GM21423 (cell line): Measurements from ENCODE around the gene FGF8.

Experiments
- ATAC-seq: cut with Tn5 transposase; IDR thresholded peaks from one replicate; pipeline ENCODE4 v1.9.1; 2021; ENCODE audit warnings: mild to moderate bottlenecking, moderate library complexity; ENCODE audit not compliant: unreplicated experiment

Gene FGF8

DNA sequence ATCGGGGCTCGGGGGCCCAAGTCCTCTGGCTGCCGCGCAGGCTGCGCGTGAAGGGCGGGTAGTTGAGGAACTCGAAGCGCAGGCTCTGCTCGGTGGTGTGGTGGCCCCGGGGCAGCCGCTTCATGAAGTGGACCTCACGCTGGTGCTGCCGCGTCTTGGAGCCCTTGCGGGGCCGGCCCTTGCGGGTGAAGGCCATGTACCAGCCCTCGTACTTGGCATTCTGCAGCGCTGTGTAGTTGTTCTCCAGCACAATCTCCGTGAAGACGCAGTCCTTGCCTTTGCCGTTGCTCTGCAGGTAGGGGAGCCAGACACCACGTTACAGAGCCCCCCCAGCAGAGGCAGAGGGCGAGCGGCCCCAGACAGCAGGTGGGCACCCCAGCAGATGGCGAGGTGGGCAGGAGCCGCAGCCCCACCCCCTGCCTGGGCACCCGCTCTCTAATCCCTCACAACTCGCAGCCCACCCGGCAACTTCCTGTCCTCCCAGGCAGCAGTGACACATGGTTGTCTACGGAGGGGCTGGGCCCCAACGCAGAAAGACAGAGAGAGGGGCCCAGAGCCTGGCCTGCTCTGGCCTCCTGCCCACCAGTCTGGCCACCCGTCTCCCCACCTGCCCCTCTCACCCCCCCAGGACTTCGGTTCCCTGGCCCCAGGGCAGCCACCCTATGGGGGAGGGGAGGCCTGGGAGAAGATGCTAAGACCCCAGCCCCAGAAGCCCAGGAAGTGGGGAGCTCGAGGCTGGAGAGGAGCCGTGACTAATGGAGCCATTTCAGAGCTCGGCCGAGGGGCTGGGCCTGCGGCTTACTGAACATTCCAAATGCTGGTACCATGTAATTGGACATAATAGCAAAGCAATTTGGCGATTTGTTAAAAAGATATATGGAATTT, 5.3 kb downstream of the FGF8 start:
- ATAC-seq, result no peak

- no peak for ATAC-seq
These were observed 6.3 kb downstream of the FGF8 start for GRCh38 chr10:101769541-101770180.

DNA sequence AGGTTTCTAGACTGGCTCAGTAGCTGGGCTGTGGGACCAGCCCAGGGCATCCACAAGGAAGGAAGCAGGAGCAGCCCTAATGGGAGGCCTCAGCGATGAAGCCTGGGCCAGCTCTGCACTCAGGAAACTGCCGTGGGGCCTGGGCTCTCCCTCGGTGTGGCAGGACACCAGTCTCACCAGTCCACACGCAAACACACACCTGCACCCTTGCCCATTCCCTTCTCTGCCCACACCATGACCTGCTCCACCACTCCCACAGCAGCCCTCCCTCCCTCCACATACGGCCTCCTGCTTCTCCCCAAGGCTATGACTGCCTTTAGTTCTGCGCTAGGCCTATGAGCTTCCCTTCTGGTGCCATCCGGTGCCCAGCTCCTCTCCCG, 7.1 kb downstream of the FGF8 start:
- ATAC-seq, result no peak

- ATAC-seq, result no peak
These were observed 7.7 kb downstream of the FGF8 start for GRCh38 chr10:101767966-101768790.

GRCh38 chr10:101767600-101767945, 8.3 kb downstream of the FGF8 start:
- ATAC-seq, result no peak

GRCh38 chr10:101766753-101767599, 8.9 kb downstream of the FGF8 start:
- ATAC-seq, result no peak

DNA sequence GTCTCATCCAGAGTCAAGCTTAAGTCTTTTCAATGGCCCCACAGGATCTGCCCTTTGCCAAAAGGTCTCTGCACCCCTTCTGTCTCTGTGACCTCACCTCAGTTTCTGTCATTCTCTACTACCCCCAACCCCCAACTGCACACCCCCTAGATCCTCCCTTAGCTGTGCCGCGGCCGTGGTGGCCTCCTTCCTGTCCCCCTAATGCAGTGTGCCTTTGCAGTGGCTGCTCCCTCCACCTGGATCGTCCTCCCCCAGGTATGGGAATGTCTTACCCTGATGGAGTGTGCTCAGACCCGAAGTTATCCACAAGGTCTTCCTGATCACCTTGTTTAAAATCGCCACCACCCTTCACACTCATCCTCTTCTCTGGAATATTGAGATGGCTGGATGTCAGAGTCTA, 9.6 kb downstream of the FGF8 start:
- ATAC-seq, result no peak

- no peak for ATAC-seq
These were observed 12.6 kb downstream of the FGF8 start for GRCh38 chr10:101763141-101763846.

GRCh38 chr10:101762736-101763135, 13.2 kb downstream of the FGF8 start:
- ATAC-seq, result no peak

- no peak for ATAC-seq
These were observed 14.7 kb downstream of the FGF8 start for GRCh38 chr10:101761226-101761625.

DNA sequence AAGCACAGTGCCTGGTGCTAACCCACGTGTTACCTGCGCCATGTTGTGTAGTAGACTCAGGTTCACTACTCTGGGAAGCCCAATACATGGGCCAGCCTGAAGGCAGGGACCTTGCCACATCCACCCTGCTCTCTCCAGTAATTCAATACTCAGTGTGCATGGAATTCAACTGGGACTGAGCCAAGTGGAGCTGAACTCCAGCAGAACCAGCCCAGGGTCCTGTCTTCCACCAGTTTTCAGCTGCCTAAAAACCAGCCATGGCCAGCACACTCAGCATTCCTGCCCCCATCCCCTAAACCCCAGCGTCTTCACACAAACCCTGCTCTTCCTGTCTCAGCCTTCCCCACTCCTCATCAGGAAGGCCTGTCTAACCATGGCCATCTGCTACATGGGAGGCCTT, 15.4 kb downstream of the FGF8 start:
- ATAC-seq, result no peak

- ATAC-seq, result no peak
These were observed 16.3 kb downstream of the FGF8 start for GRCh38 chr10:101759309-101760247.

DNA sequence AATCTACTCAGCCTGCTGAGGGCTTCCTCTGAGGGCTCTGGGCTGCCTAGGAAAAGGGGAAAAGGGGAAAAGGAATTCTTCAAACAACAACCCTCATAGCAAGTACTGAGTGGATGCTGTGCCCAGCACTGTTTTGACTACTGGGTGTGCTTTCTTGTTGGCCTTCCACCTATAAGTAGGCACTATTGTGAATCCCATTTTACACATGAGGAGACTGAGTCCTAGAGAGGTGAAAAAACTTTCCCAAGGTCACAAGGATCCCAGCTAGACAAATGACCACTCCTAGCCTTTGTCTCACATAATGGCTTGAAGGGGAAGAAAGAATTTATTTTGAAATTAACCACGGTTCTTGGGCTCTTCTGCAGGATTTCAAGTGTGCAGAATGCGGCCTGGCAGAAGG, 17.1 kb downstream of the FGF8 start:
- no peak for ATAC-seq

GRCh38 chr10:101752241-101752640, 23.7 kb downstream of the FGF8 start:
- no peak for ATAC-seq

GRCh38 chr10:101749047-101750016, 26.6 kb downstream of the FGF8 start:
- ATAC-seq, result no peak

GRCh38 chr10:101748496-101748895, 27.4 kb downstream of the FGF8 start:
- ATAC-seq, result no peak

GRCh38 chr10:101745074-101745696, 30.7 kb downstream of the FGF8 start:
- no peak for ATAC-seq
